ENCODE measurements around the gene RTF2. TPM values are rescaled to one million over a fixed set of nuclear protein-coding genes. Genes with fewer than 3 reads are reported as not detected.
A peak's percentile ranks its signal among the peaks of the same experiment; 100 is the strongest.
"Not testable (repeated sequence)": the region's sequence is repeated elsewhere in the genome, so short reads cannot be mapped to it uniquely, and the experiment has no call there.

The RTF2 gene
- total RNA-seq, 1 donor from 2014 or later, result 31.7 TPM

- ATAC-seq (no peak), DNase-seq (ENCODE audit: low spot score) (no peak)
Measured at GRCh38 chr20:56469077-56469449, 636 bp downstream of the RTF2 start.

GRCh38 chr20:56483970-56484369 is 15.5 kb downstream of the RTF2 start:
- DNase-seq (ENCODE audit: low spot score) (no peak), ATAC-seq (no peak)

GRCh38 chr20:56487216-56487615 is 18.8 kb downstream of the RTF2 start:
- no peak for ATAC-seq
- DNase-seq (ENCODE audit: low spot score), result no peak

GRCh38 chr20:56488566-56488965 is 20.1 kb downstream of the RTF2 start:
- DNase-seq (ENCODE audit: low spot score) (no peak), ATAC-seq (no peak)

- DNase-seq (ENCODE audit: low spot score) (no peak), ATAC-seq (no peak)
Measured at GRCh38 chr20:56501116-56501515, 32.7 kb downstream of the RTF2 start.

- no peak for DNase-seq (ENCODE audit: low spot score)
- ATAC-seq, result no peak
Measured at GRCh38 chr20:56503916-56504315, 35.5 kb downstream of the RTF2 start.

- ATAC-seq, result no peak
- no peak for DNase-seq (ENCODE audit: low spot score)
Measured at GRCh38 chr20:56504373-56505005, 36.1 kb downstream of the RTF2 start.

- no peak for DNase-seq (ENCODE audit: low spot score)
Measured at GRCh38 chr20:56506103-56506502, 37.7 kb downstream of the RTF2 start.

GRCh38 chr20:56511926-56512325 is 43.5 kb downstream of the RTF2 start:
- ATAC-seq (no peak), DNase-seq (ENCODE audit: low spot score) (no peak)

More at GRCh38 chr20:56506103-56506502, 37.7 kb downstream of the RTF2 start:
- peak; percentile 60 for ATAC-seq

GRCh38 chr20:56513161-56514150 is 45.0 kb downstream of the RTF2 start:
- no peak for DNase-seq (ENCODE audit: low spot score)
- ATAC-seq, result no peak

GRCh38 chr20:56516631-56517030 is 48.2 kb downstream of the RTF2 start:
- ATAC-seq (no peak), DNase-seq (ENCODE audit: low spot score) (no peak)

- DNase-seq (ENCODE audit: low spot score) (no peak), ATAC-seq (no peak)
Measured at GRCh38 chr20:56517211-56517610, 48.8 kb downstream of the RTF2 start.

GRCh38 chr20:56517641-56518040 is 49.2 kb downstream of the RTF2 start:
- ATAC-seq (no peak), DNase-seq (ENCODE audit: low spot score) (no peak)

GRCh38 chr20:56518126-56518525 is 49.7 kb downstream of the RTF2 start:
- no peak for DNase-seq (ENCODE audit: low spot score)
- no peak for ATAC-seq

GRCh38 chr20:56518721-56519398 is 50.4 kb downstream of the RTF2 start:
- no peak for DNase-seq (ENCODE audit: low spot score)
- ATAC-seq, result no peak

- DNase-seq (ENCODE audit: low spot score) (no peak), ATAC-seq (no peak)
Measured at GRCh38 chr20:56519551-56519950, 51.1 kb downstream of the RTF2 start.

- DNase-seq (ENCODE audit: low spot score) (no peak), ATAC-seq (no peak)
Measured at GRCh38 chr20:56520180-56520579, 51.8 kb downstream of the RTF2 start.

- not testable (repeated sequence) for ATAC-seq; DNase-seq (ENCODE audit: low spot score)
Measured at GRCh38 chr20:56520746-56521354, 52.4 kb downstream of the RTF2 start.

- no peak for DNase-seq (ENCODE audit: low spot score)
- ATAC-seq, result no peak
Measured at GRCh38 chr20:56522311-56522710, 53.9 kb downstream of the RTF2 start.

- DNase-seq (ENCODE audit: low spot score); ATAC-seq: not testable (repeated sequence)
Measured at GRCh38 chr20:56524444-56524843, 56.0 kb downstream of the RTF2 start, which contains the start of gene FAM209A. Gene FAM209A (plus strand): TSS chr20:56524744. CDS start chr20:56524809, 65 bp downstream.

- DNase-seq (ENCODE audit: low spot score) (no peak), ATAC-seq (no peak)
Measured at GRCh38 chr20:56527521-56527920, 59.1 kb downstream of the RTF2 start.

Measured in left lobe of liver (tissue), 2 donors.